PFSK-1 (cell line): ENCODE measurements around the gene DPF3.

ENCODE experiments used
- FOXP2 ChIP-seq: optimal IDR thresholded peaks from 2 replicates; pipeline ENCODE3; 2011; ENCODE audit warnings: borderline replicate concordance, control low read depth, inconsistent platforms; ENCODE audit not compliant: insufficient read depth; ENCODE audit errors: extremely low read length, extremely low read depth
- POLR2AphosphoS5 ChIP-seq: IDR thresholded peaks from 2 replicates; pipeline ENCODE4 v1.6.1; 2012; ENCODE audit warnings: low read depth, mild to moderate bottlenecking, control low read depth, low read length, moderate library complexity
- REST ChIP-seq, 2 experiments: IDR thresholded peaks; 2 replicates each; pipeline versions ENCODE4 v1.6.1 to v1.8.0; 2011 to 2012; ENCODE audit warnings: low read depth in 2 of 2, low read length in 2 of 2, control low read depth in 1 of 2, inconsistent platforms in 1 of 2, mild to moderate bottlenecking in 1 of 2, moderate library complexity in 1 of 2; ENCODE audit not compliant: insufficient read depth in 1 of 2
- SIN3A ChIP-seq: IDR thresholded peaks from 2 replicates; pipeline ENCODE4 v1.6.1; 2012; ENCODE audit warnings: mild to moderate bottlenecking, low read length, moderate library complexity, borderline replicate concordance; ENCODE audit not compliant: insufficient read depth
- TAF1 ChIP-seq: IDR thresholded peaks from 2 replicates; pipeline ENCODE4 v1.6.1; 2012; ENCODE audit warnings: low read length, control low read depth, borderline replicate concordance; ENCODE audit not compliant: insufficient read depth

Gene DPF3

DNA sequence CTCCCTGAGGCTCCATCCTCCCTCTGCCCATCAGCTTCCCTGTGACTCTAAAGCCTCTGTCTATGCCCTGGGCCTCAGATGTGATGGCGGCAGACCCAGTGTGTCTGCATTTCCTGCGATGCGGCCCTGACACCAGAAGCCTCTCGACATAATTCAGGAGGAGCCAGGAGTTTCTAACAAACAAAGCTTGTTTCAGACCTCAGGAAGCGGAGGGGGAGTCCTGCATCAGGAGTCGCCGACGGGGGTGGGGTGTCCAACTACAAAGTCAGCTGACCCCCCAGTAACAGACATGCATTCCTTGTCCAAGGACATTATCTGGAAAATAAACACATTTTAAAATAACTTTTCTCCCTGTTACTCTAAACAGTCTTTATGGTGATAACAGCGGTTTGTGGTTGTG, 167.5 kb downstream of the DPF3 start:
- no peak for TF ChIP-seq TAF1
- TF ChIP-seq FOXP2, result no peak
- TF ChIP-seq SIN3A, result no peak
- no peak for TF ChIP-seq REST (IDR thresholded peaks at IDR 0.05; ENCODE audit: insufficient read depth in 1 of 2, low read depth in 2 of 2, low read length in 2 of 2)
- no peak for TF ChIP-seq POLR2AphosphoS5

DNA sequence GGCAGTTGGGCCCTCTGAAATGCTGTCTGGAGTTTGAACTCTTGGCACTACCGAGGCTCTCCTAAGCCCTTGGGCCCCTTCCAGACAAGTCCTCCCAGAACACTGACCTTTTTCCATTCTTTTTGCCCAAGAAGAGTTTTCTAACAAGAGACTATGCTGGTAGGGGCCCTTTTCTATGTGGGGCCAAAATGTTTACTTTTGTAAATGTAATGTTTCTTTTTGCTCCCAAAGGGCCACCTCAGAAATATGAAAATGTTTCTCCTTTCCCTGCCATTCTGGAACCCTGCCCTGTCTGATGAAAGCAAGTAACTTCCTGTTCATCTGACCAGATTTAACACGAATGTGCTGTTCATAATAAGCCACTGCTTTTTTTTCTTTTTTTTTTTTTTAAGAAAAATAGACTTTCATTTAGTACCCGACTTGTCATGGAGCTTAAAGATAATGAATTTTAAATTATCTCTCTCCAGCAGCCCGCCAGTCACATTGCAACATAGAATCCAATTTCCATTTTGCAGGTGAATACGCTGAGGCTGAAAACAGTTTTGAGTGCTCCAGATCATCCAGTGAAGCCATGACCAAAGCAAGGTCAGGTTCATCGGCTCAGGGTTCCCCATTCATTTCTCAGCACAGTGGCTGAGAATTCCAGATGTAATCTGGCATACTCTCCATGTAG, 169.9 kb downstream of the DPF3 start:
- TF ChIP-seq FOXP2 (no peak), REST (IDR thresholded peaks at IDR 0.05; ENCODE audit: insufficient read depth in 1 of 2, low read depth in 2 of 2, low read length in 2 of 2) (no peak), TAF1 (no peak), SIN3A (no peak), POLR2AphosphoS5 (no peak)

DNA sequence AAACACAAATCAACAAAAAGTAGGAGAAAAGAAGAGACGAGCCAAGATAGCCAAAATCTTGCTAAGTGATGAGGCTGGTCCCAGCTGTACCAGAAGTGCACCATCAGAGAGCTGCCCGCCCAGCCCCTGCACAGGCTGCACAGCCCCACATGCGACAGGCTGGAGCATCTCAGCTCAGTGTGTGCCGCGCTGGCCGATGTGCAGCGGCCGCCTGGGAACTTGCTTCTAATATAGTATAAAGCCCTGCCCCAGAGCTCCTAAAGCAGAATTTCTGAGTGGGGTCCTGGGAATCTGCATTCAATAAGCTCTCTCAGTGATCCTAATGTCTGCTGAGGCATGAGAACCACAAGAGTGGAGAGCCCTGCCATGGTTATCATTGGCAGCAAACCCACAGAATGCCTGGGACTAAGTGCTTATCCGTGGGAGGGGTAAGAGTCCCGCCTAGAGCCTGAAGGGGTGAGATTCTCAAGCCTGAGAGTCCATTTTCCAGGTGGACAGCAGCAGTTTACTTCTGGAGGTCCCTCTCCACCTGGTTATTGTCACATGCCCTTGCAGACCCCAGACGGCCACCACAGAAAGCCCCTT, 171.6 kb downstream of the DPF3 start:
- TF ChIP-seq FOXP2 (no peak), REST (IDR thresholded peaks at IDR 0.05; ENCODE audit: insufficient read depth in 1 of 2, low read depth in 2 of 2, low read length in 2 of 2) (no peak), SIN3A (no peak), TAF1 (no peak), POLR2AphosphoS5 (no peak)

- TF ChIP-seq POLR2AphosphoS5 (no peak), TAF1 (no peak), FOXP2 (no peak), SIN3A (no peak), REST (IDR thresholded peaks at IDR 0.05; ENCODE audit: insufficient read depth in 1 of 2, low read depth in 2 of 2, low read length in 2 of 2) (no peak)
Observed at GRCh38 chr14:72721083-72721482, 172.8 kb downstream of the DPF3 start.
